T-helper 1 cell treated with Interleukin-12 subunit alpha and Interleukin-12 subunit beta and Interleukin-4 antibody, amounts not matched to agents 30 μg/mL and 1 μg/mL, for 36 hours (primary cell): ENCODE measurements around the gene LRRC8D.

Experiments used
- H3K27ac Mint-ChIP-seq: one replicate; pipeline ENCODE4 v1.8.0; 2021; ENCODE audit warnings: mild to moderate bottlenecking, mixed read lengths
- H3K27me3 Mint-ChIP-seq: one replicate; pipeline ENCODE4 v1.8.0; 2021; ENCODE audit warnings: low read depth, mixed read lengths
- H3K36me3 Mint-ChIP-seq: one replicate; pipeline ENCODE4 v1.8.0; 2021; ENCODE audit warnings: low read depth, mixed read lengths
- H3K4me1 Mint-ChIP-seq: one replicate; pipeline ENCODE4 v1.8.0; 2021; ENCODE audit warnings: low read depth, mixed read lengths
- H3K4me3 Mint-ChIP-seq: one replicate; pipeline ENCODE4 v1.8.0; 2021; ENCODE audit warnings: mild to moderate bottlenecking, moderate library complexity, mixed read lengths
- H3K9me3 Mint-ChIP-seq: one replicate; pipeline ENCODE4 v1.8.0; 2021; ENCODE audit warnings: mixed read lengths

The LRRC8D gene

GRCh38 chr1:89834083-89834704, 13.4 kb downstream of the LRRC8D start:
- peaks cover 2% of the 10 kb centered on the region for H3K36me3 Mint-ChIP-seq
- H3K9me3 Mint-ChIP-seq: no peaks in the 10 kb centered on the region
- H3K27ac Mint-ChIP-seq: no peak overlapping the region
- H3K4me3 Mint-ChIP-seq: no peak overlapping the region
- peaks cover 10% of the 10 kb centered on the region for H3K4me1 Mint-ChIP-seq
- peaks cover 4% of the 10 kb centered on the region for H3K27me3 Mint-ChIP-seq

GRCh38 chr1:89836252-89837035, 15.6 kb downstream of the LRRC8D start:
- H3K4me1 Mint-ChIP-seq: peaks cover 10% of the 10 kb centered on the region
- peaks cover 4% of the 10 kb centered on the region for H3K27me3 Mint-ChIP-seq
- H3K4me3 Mint-ChIP-seq: no peak overlapping the region
- no peaks in the 10 kb centered on the region for H3K9me3 Mint-ChIP-seq
- H3K36me3 Mint-ChIP-seq: peaks cover 2% of the 10 kb centered on the region
- no peak overlapping the region for H3K27ac Mint-ChIP-seq

- Mint-ChIP-seq H3K27me3 (peaks cover 4% of the 10 kb centered on the region), H3K4me3 (no peak overlapping the region), H3K9me3 (no peaks in the 10 kb centered on the region), H3K36me3 (peaks cover 2% of the 10 kb centered on the region), H3K27ac (no peak overlapping the region), H3K4me1 (peaks cover 10% of the 10 kb centered on the region)
These were observed 16.2 kb downstream of the LRRC8D start for GRCh38 chr1:89837036-89837481.

- Mint-ChIP-seq H3K36me3 (peaks cover 2% of the 10 kb centered on the region), H3K4me1 (peaks cover 10% of the 10 kb centered on the region), H3K27ac (no peak overlapping the region), H3K4me3 (no peak overlapping the region), H3K27me3 (peaks cover 4% of the 10 kb centered on the region), H3K9me3 (no peaks in the 10 kb centered on the region)
These were observed 16.7 kb downstream of the LRRC8D start for GRCh38 chr1:89837510-89837909.

GRCh38 chr1:89839516-89839915, 18.7 kb downstream of the LRRC8D start:
- Mint-ChIP-seq H3K27ac (no peak overlapping the region), H3K36me3 (peaks cover 2% of the 10 kb centered on the region), H3K4me1 (peaks cover 15% of the 10 kb centered on the region), H3K9me3 (no peaks in the 10 kb centered on the region), H3K4me3 (no peak overlapping the region), H3K27me3 (peaks cover 2% of the 10 kb centered on the region)

- Mint-ChIP-seq H3K9me3 (no peaks in the 10 kb centered on the region), H3K36me3 (peaks cover 6% of the 10 kb centered on the region), H3K27ac (no peak overlapping the region), H3K4me3 (no peak overlapping the region), H3K4me1 (peaks cover 32% of the 10 kb centered on the region), H3K27me3 (no peaks in the 10 kb centered on the region)
These were observed 20.7 kb downstream of the LRRC8D start for GRCh38 chr1:89841507-89841906.

- Mint-ChIP-seq H3K27me3 (no peaks in the 10 kb centered on the region), H3K4me3 (peak overlapping the region; percentile 83), H3K36me3 (peaks cover 9% of the 10 kb centered on the region), H3K9me3 (no peaks in the 10 kb centered on the region), H3K4me1 (peaks cover 39% of the 10 kb centered on the region), H3K27ac (peak overlapping the region; percentile 92)
These were observed 21.9 kb downstream of the LRRC8D start for GRCh38 chr1:89842567-89843272.

GRCh38 chr1:89843273-89844130, 22.7 kb downstream of the LRRC8D start:
- no peaks in the 10 kb centered on the region for H3K27me3 Mint-ChIP-seq
- peaks cover 40% of the 10 kb centered on the region for H3K4me1 Mint-ChIP-seq
- H3K9me3 Mint-ChIP-seq: no peaks in the 10 kb centered on the region
- peak overlapping the region; percentile 95 for H3K4me3 Mint-ChIP-seq
- peaks cover 9% of the 10 kb centered on the region for H3K36me3 Mint-ChIP-seq
- H3K27ac Mint-ChIP-seq: peak overlapping the region; percentile 94

- peak overlapping the region; percentile 95 for H3K4me3 Mint-ChIP-seq
- peak overlapping the region; percentile 94 for H3K27ac Mint-ChIP-seq
- H3K9me3 Mint-ChIP-seq: no peaks in the 10 kb centered on the region
- H3K36me3 Mint-ChIP-seq: peaks cover 12% of the 10 kb centered on the region
- no peaks in the 10 kb centered on the region for H3K27me3 Mint-ChIP-seq
- peaks cover 40% of the 10 kb centered on the region for H3K4me1 Mint-ChIP-seq
These were observed 23.5 kb downstream of the LRRC8D start for GRCh38 chr1:89844241-89844807.

- Mint-ChIP-seq H3K9me3 (no peaks in the 10 kb centered on the region), H3K27me3 (no peaks in the 10 kb centered on the region), H3K27ac (peak overlapping the region; percentile 94), H3K36me3 (peaks cover 13% of the 10 kb centered on the region), H3K4me3 (peak overlapping the region; percentile 95), H3K4me1 (peaks cover 40% of the 10 kb centered on the region)
These were observed 24.0 kb downstream of the LRRC8D start for GRCh38 chr1:89844860-89845259.

- Mint-ChIP-seq H3K9me3 (no peaks in the 10 kb centered on the region), H3K27me3 (no peaks in the 10 kb centered on the region), H3K27ac (peak overlapping the region; percentile 8), H3K4me3 (peak overlapping the region; percentile 38), H3K4me1 (peaks cover 43% of the 10 kb centered on the region), H3K36me3 (peaks cover 20% of the 10 kb centered on the region)
These were observed 26.4 kb downstream of the LRRC8D start for GRCh38 chr1:89847191-89847729.

GRCh38 chr1:89850844-89851415, 30.1 kb downstream of the LRRC8D start:
- no peak overlapping the region for H3K27ac Mint-ChIP-seq
- H3K27me3 Mint-ChIP-seq: no peaks in the 10 kb centered on the region
- H3K36me3 Mint-ChIP-seq: peaks cover 23% of the 10 kb centered on the region
- no peaks in the 10 kb centered on the region for H3K9me3 Mint-ChIP-seq
- H3K4me1 Mint-ChIP-seq: peaks cover 22% of the 10 kb centered on the region
- H3K4me3 Mint-ChIP-seq: no peak overlapping the region

- Mint-ChIP-seq H3K4me3 (no peak overlapping the region), H3K36me3 (peaks cover 15% of the 10 kb centered on the region), H3K27ac (no peak overlapping the region), H3K9me3 (no peaks in the 10 kb centered on the region), H3K4me1 (peaks cover 5% of the 10 kb centered on the region), H3K27me3 (no peaks in the 10 kb centered on the region)
These were observed 33.3 kb downstream of the LRRC8D start for GRCh38 chr1:89854140-89854539.
